GM19238 (cell line): Measurements from ENCODE around the gene PDZRN3.

Experiments used
- DNase-seq: peaks from one replicate; pipeline ENCODE4 v3.0.0; 2011; ENCODE audit warnings: low spot score; ENCODE audit not compliant: insufficient read length

PDZRN3 gene

DNA sequence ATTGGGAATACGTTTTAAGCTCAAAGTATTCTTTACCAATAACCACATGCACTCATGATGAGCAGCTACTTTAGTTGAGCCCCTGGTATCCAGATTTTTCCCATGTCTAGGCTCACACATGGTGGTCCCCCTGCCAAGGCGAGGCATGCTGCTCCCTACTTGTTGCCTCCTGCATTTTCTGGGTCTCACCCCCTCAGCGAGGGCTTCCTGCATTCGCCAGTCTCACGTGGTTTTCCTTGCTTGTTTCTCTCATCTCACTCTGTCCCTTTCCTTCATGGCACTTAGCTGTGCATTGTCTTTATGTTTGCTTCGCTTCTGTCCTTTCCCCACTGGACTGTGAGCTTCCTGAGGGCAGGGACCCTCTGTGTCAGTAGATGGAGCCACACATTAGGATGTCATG is 99.2 kb downstream of the PDZRN3 start:
- DNase-seq = no peak

DNA sequence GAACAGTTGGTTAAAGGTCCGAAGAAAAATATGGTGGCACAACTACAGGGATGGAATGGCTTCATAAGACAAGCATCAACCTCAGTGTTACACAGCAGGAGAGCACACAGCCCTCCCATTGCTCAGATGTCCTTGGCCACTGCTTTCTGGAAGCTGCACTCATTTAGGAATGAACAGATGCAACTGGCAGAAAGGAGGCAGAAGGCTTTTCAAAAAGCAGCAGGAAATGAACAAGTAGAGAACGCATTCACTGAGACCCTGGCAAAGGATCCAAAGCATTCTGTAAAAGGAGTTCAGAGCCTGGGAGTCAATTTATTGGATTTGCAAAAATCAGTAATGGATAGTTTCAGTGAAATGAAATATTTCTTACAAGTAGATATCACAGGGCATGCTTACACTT is 101.1 kb downstream of the PDZRN3 start:
- no peak for DNase-seq

DNA sequence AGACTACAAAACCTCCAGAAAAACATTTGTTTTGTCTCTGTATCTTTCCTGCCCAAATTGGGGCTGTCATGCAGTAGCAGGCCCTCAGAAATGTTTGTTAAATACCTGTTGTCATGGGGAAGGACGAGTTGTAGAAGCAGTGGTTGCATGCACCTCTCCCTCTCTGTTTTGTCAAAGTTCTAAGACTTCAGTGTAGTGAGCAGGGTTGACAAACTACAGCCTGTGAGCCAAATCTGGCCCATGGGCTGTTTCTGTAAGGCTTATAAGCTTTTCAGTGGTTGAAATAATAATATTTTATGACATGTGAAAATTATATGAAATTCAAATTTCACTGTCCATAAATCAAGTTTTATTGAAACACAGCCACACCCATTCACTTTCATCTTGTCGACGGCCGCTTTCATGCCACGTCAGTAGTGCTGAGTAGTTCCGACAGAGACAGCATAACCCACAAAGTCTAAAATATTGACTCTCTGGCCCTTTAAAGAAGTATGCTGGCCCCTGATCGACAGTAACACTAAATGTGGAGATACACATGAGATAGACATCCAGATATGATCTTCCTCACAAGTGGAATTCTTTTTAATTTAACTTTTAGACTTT is 102.9 kb downstream of the PDZRN3 start:
- no peak for DNase-seq

DNA sequence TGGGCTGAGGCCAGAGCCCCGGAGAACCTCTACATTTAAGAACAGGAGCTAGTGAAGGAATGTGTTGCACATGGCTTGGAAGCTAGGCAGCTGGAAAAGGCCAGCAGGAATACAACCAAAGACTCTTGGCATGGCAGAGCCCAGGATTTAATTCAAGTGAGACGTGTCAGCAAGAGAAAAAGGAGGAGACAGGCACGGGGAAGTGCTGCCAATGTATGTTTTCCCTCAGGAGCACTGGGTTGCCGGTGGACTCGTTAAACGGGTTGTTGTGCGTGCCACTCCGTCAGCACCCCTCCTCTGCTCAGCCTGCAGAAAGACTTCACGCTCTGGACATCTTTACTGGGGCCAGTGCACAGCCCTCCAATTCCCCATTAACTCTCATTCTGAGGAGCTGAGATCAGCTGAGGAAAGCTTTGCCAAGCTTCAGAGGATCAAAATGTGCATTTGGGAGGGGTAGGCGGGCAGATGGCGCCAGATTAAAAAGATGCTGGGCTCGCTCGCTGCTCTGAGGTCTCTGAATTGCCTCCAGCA is 103.7 kb downstream of the PDZRN3 start:
- no peak for DNase-seq

DNA sequence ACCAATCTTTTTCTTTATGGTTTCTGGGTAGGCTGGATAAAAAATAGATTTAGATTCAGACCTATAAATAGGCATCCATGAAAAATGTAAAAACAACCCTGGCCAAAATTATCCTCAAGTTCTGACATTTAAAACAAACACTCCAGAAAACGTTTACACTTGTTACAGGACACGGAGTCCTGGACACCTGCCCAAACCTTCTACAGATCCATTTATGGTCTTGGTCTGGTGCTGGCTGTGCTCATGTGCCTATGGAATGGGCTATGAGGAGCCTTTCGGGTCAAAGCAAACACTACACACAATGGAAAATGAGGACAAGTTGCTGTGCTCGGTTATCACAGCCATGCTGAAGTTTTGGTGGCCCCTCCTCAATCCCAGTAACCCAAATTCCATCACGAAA is 108.1 kb downstream of the PDZRN3 start:
- DNase-seq = no peak

DNA sequence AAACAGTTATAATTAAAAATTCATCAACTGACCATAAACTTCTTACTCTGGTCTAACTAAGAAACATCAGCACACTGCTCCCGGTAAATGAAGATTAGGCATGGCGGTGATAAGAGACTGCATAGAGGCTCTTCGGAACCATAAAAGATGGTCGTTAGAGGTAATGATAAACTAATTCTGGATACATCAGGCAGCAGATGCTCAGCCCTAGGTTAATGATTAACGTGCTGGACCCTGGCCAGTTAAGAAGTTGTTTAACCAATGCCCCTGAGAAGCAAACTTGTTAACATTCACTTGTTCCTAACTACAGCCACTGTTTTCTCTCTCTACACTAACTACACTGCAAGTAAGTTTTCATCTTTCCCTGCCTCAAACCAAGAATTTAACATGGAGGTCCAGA is 111.5 kb downstream of the PDZRN3 start:
- no peak for DNase-seq

DNA sequence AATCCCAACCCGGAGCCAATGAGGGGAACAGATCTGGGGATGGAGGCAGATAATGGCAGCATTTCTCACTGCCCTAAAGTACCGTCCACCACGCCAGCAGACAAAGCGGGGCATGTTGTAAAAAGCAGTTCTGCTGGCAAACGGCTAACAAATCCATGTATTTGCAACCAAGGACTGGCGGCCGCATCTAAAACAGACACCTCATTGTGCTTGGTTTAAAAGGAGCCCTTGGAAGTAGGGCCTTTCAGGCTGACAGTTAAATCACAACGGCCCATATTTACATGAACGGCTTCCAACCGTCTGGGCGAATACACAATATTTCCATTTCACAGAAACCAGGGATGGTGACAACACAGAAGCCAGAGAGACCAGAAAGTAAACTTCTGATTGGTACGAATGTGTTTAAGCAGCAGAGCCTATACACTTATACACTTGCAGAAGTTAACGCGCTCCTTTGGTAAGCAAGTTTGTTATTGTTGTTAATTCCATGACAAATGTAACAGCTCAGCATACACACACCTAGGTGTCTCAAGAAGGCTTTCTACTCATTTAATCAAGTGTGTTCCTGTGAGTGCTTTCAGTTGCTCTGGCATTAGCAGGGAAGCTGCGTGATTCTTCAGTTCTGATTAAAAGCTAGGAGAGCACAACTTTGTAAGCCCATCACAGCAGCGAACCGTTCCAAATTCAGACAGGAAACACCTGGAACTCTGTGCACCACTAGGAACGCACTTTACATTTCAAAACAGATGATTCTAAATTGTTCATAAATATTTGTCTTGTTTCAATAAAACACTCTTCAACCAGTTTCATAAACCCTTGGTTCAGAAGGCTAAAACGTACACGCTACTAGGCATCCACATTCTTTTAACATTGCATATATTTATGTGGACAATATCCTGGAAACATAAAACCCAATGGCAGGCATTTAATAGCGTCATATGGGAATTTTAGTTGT is 112.9 kb downstream of the PDZRN3 start:
- DNase-seq = no peak

DNA sequence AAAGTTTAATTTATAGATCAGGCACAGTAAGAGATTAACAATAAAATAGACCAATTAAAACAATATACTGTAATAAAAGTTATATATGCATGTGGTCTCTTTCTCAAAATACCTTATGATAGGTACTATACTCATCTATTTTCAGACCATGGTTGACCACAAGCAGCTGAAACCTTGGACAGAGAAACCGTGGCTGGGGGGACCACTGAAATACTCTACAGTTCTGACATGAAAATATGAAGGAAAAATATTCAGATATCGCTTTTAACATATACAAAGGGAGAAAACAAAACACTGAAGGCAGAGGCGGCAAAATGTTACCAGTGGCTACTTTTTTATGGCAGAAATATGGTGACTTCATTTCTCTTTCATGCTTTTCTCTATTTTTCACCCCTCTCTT is 114.0 kb downstream of the PDZRN3 start:
- no peak for DNase-seq

DNA sequence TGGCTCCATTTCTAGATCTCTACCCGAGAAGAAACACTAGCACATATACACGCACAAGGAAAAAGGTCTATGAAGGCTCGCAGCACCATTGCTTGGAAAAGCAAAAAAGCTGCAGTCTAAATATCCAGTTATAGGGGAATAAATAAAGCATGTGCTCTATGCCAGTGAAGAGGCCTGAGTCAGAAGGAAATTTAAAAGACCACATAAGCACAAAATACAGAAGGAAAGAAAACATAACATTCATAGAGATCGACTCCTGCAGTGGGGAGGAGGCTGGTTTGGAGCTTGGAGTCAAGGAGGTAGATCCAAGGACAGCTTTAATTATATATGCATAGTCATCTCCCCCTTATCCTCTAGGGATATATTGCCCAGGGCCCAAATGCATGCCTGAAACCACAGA is 114.4 kb downstream of the PDZRN3 start:
- no peak for DNase-seq

DNA sequence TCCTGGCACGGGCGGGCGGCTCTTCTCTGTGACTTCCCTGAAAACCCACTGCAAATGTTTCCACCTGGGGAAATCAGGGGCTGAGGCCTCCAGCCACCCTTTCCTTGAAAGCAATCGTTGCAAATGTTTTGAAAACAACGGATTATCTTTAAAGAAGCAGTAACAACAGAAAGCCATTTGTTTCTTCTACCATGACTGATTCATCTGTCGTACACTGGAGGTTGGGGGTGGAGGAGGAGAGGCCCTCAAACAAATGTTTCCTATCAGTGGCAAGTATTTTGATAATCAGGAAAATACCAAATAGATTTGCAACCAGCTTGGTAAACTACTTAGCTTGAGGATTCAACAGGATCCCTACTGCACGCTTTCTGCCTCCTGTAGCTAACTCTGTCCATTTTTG is 114.9 kb downstream of the PDZRN3 start:
- no peak for DNase-seq

DNA sequence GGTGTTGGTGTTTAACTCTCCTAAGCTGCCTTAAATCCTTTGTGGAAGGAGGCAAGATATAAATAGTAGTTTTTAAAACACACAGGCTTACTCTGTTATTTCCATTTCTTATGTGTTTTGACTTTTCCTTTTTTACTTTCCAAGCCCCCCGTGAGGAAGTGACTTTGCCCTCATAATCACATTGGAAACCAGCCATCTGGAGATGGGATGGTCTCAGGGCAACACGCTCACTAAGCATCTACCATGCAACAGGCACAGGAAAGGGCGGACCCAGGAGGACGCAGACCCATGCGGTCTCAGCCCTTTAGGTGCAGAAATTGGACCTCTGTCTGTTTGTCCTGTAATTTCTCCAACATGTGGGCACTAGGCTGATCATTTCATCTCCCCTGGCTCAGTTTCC is 115.7 kb downstream of the PDZRN3 start:
- no peak for DNase-seq

DNA sequence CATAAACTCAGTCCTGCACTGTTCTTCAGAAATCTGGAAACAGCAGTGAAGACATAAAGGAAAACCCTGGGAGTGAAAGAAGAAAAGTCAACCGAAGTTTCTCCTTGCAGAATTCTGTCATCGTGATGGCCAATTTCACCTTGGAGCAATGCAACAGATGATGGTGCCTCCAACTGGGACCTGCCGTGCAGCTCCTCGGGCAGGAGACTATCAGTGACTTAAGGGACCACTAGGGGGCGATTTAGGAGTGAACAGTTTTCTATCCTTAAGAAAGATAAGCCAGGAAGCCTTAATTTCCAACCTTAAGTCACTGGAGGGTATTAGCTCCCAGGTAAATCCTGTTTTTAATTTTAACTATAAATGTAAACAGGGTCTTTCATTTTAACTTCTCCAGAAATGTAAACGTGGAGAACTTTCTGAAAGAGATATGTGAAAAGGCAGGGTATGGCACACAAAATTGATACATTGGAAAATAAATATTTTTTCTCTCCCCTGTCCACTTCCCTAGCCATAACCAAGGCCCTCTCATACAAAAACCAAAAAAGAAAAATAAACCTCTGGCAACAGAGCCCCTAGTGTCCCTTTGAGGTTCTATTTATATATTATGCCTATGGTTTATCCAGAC is 116.3 kb downstream of the PDZRN3 start:
- peak; percentile 22 for DNase-seq

DNA sequence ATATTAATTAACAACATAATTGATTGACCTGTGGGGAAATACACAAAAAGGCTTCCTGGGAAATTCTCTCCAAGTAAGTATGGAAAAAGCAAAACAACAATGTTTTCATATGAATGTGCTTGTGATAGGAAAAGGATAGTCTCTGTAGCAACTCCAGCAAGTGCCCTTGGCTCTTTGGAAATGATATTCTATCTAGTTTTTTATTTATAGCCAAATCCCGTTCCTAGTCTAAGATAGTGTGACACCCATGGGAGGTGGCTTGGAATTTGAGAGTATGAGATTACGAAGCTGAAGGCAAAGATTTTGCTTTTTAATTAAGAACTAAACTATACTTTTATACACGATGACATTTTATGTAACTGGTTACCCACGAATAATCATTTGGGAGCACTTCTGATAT is 119.9 kb downstream of the PDZRN3 start:
- DNase-seq = no peak

DNA sequence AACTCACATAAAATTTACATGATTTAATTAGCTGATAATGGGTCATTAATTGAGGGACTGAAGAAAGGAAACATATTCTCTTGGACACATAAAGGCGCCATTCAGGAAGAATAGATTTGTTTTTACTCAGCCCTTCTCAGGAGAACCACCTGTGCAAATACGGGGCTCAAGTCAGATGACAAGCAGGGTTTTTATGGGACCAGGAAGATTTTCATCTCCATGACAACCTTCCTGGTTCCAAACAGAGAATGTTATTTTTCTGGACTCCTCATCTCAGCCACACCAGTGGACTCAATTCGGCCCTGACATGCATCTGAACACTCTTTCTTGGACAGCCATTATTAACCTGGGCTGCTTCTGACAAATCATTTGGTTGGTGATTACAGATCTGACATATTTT is 120.5 kb downstream of the PDZRN3 start:
- DNase-seq = no peak

DNA sequence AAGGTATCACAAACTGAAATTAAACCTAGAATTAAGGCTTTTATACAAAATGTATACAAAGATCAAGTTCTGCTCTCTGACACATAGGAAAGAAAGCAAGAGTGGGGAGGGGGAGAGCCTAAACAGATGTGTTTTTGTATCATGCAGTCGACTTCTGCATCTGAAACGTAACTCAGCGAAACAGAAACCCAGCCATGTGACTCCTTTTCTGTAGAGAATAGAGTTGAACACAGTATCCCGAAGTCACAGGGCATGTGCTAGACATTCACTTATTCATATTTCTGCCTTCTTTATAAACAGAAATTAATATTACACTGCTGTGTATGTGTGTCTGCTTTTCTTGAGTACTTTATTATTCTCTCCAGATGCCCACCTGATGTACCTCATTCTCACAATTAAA is 121.0 kb downstream of the PDZRN3 start:
- no peak for DNase-seq

DNA sequence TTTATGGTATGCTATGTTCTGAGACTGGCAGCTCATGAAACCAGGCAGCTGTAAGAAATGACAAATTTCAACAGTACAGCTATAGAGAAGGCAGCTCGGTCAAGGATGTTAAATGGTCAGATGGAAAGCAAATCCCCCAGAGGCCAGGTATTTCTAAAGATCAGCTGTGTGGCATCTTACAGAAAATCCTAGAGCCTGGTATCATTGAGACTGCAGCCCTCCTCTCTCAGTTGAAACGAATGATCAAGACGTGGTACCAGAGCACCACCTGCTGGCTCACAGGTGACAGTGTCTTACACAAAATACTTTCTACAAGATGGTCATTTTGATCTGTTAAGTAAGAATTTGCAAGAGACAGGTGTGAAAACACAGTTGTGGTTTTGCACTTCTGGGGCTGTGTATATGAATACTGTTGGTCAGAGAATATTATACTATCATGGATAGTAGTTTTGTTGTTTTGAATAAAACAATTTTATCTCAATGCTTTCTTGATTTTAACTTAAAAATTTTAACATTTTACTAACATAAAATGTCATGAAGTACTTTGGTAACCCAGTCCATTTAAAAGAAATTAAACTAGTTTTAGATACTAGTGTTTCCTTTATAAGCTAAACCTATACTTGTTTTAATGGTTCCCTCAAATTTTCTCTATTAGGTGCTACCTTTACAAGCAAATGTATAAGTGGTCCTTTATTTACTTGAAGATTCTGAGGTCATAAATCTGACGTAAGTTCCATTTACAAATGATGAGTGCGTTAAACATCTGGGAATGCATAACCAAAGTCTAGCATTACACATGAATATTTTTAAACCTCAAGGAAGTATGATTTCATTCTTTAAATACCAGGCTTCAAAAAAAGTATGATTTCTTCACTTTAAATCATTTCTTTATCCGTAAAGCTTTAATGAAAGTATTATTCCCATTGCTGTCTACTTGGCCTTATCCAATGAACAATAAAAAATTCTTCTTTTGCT is 121.8 kb downstream of the PDZRN3 start:
- peak; percentile 39 for DNase-seq

DNA sequence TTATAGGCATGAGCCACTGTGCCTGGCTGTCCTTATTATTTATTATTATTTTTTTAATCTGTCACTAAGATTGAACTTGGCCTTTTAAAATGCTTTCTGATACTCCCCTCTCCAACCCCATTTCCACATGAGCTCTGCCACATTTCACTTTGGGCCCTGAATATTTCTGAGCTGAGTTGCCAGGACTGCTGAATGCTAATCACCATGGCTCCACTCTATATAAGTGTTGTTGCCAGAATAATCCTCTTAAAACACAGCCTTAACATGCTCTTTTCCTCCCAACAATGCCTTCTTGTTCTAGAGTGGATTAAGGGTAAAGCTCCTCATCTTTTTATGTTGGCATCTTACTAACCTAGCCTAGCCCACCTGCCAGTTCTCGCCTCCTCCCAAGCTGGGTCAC is 124.4 kb downstream of the PDZRN3 start:
- no peak for DNase-seq

DNA sequence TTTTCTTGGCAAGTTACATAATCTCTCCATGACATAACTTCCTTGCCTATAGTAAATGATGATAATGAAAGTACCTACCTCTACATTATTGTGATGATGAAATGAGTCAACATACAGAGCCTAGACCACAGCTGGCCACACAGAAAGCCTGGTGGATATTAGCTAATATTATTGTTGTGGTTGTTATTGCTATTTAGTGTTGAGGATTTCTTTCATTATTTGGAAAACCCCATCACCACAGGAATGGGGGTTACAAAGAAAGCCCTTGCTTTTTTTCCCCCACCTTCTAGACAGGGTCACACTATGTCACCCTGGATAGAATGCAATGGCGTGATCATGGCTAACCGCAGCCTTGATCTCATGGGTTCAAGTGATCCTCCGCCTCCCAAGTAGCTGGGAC is 125.0 kb downstream of the PDZRN3 start:
- no peak for DNase-seq

DNA sequence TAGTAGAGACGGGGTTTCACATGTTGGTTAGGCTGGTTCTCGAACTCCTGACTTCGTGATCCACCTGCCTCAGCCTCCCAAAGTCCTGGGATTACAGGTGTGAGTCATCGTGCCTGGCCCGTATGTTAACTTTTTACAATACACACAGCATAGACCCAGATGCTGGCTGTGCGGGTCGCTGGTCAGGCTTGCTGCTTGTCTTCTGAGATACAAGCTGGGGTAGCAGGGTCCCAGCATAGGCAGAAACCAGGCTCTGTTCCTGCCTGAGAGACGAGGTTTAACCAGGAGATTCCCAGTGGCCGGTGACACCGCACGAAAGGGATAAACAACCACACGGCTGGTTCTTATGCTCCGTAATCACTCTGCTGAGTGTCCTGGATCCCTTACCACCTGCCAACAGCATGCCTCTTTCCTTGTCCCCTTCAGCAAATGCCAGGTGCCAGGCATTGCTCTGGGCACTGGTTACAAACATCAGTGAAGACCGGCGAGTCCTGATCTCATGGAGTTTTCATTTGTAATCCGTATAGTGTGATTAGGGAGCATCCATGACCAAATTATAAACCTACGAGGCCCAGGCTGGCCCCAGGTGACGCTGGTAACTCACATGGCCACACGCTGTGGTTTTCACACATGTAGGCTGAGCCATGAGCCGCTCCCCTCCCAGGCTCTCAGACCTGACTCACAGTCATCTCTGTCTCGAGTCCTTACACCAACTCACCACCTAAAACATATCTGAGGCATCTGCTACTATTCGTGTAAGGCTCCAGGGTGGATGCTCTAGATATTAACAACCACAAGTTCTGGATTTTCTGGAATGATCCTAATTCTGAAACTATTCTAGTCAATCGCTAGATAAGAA is 125.7 kb downstream of the PDZRN3 start:
- no peak for DNase-seq
